K562 (cell line): Measurements from ENCODE around the gene PEX5L. TPM values are rescaled to one million over a fixed set of nuclear protein-coding genes. Genes with fewer than 3 reads are reported as not detected.

Experiments
- CCAR2 ChIP-seq: fragments of 200-400 bp; formaldehyde crosslinking; IDR thresholded peaks from 2 replicates; pipeline ENCODE4 v1.6.1; 2017; ENCODE audit warnings: mild to moderate bottlenecking, low read depth, low read length
- MEF2D ChIP-seq: conservative IDR thresholded peaks from 2 replicates; pipeline ENCODE4 v1.6.1; 2016; ENCODE audit warnings: low read depth, missing genetic modification characterization, missing compliant biosample characterization
- RBM17 ChIP-seq: fragments of 200-400 bp; formaldehyde crosslinking; IDR thresholded peaks from 2 replicates; pipeline ENCODE4 v1.6.1; 2017; ENCODE audit warnings: low read depth, mild to moderate bottlenecking, low read length, borderline replicate concordance
- YY1 ChIP-seq, 3 experiments: IDR thresholded peaks; 2 replicates each; pipeline ENCODE4 v1.6.1; 2011; ENCODE audit warnings: low read length in 2 of 3, mild to moderate bottlenecking in 2 of 3, moderate library complexity in 2 of 3, borderline replicate concordance in 1 of 3, control low read depth in 1 of 3, low read depth in 1 of 3; ENCODE audit not compliant: insufficient read depth in 3 of 3, insufficient replicate concordance in 2 of 3, control insufficient read depth in 1 of 3, insufficient read length in 1 of 3; ENCODE audit errors: extremely low read depth in 1 of 3
- ZNF263 ChIP-seq: sonication (generic); formaldehyde crosslinking; IDR thresholded peaks from 2 replicates; pipeline ENCODE4 v1.8.0; 2022; ENCODE audit warnings: mild to moderate bottlenecking, missing genetic modification reagents, borderline replicate concordance
- polyA plus RNA-seq, 8 experiments: library from polyadenylated mRNA; depleted of rRNA in 4 of 8; stranded (reverse) in 5 of 8; unstranded in 3 of 8; fragments of >200 nt; fragmentation: Nextera tagmentation in 2 of 8; fragmentation: Illumina TruSeq in 1 of 8; extraction: Ambion mirVana in 2 of 8; extraction: Trizol in 1 of 8; gene quantifications; 2 replicates each; pipeline versions ENCODE4 v1.2.1 to v1.2.3, GENCODE V29; 2011 to 2014; ENCODE audit warnings: inconsistent platforms in 1 of 8, missing spikeins in 1 of 8
- total RNA-seq, 7 experiments: library from RNA; depleted of rRNA in 6 of 7; stranded (reverse); fragments of >200 nt in 6 of 7; fragmentation: Illumina TruSeq in 2 of 7; extraction: Trizol in 2 of 7; gene quantifications; 2 replicates each; pipeline versions ENCODE4 v1.2.1 to v1.2.3, GENCODE V29; 2011 to 2021; ENCODE audit warnings: low replicate concordance in 1 of 7
- TF ChIP-seq, protein P1 (sequence below): sonication (generic); formaldehyde crosslinking; IDR thresholded peaks from 2 replicates; pipeline ENCODE4 v1.8.0; 2022; ENCODE audit warnings: mild to moderate bottlenecking, missing genetic modification reagents
- TF ChIP-seq, protein P2 (sequence below): sonication (generic); formaldehyde crosslinking; IDR thresholded peaks from 2 replicates; pipeline ENCODE4 v1.8.1; 2022; ENCODE audit warnings: missing genetic modification reagents
- TF ChIP-seq, protein P3 (sequence below): fragments of 450-650 bp; IDR thresholded peaks from 2 replicates; pipeline ENCODE4 v1.6.1; 2017; ENCODE audit warnings: antibody characterized with exemption, mild to moderate bottlenecking

Gene PEX5L
- total and polyA plus RNA-seq, 9 of the 15 experiments (the other 6 are each of a cell fraction or from before 2014, with no cell fraction given), result not detected

DNA sequence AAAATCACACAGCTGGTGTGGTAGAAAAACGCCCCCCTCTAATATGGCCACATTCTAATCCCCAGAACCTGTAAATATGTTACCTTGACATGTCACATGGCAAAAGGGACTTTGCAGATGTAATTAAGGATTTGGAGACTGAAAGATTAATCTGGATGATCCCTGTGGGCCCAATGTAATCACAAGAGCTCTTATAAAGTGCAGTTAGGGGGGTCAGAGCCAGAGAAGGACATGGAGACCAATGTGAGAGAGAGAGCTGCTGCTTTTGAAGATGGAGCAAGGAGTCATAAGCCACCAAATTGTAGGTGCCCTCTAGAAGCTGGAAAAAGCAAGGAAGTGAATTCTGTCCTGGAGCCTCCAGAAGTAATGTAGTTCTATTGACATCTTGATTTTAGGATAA, 152.6 kb downstream of the PEX5L start (continued):
- TF ChIP-seq, protein P1, sequence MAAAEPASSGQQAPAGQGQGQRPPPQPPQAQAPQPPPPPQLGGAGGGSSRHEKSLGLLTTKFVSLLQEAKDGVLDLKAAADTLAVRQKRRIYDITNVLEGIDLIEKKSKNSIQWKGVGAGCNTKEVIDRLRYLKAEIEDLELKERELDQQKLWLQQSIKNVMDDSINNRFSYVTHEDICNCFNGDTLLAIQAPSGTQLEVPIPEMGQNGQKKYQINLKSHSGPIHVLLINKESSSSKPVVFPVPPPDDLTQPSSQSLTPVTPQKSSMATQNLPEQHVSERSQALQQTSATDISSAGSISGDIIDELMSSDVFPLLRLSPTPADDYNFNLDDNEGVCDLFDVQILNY, result no peak
- TF ChIP-seq YY1 (IDR thresholded peaks at IDR 0.05; ENCODE audit: borderline replicate concordance in 1 of 3, control insufficient read depth in 1 of 3, extremely low read depth in 1 of 3, insufficient read depth in 3 of 3, insufficient read length in 1 of 3, insufficient replicate concordance in 2 of 3, low read depth in 1 of 3, low read length in 2 of 3) (no peak), CCAR2 (no peak), MEF2D (tag) (no peak), ZNF263 (CRISPR knock-in tag) (no peak), RBM17 (no peak)
- TF ChIP-seq, protein P2, sequence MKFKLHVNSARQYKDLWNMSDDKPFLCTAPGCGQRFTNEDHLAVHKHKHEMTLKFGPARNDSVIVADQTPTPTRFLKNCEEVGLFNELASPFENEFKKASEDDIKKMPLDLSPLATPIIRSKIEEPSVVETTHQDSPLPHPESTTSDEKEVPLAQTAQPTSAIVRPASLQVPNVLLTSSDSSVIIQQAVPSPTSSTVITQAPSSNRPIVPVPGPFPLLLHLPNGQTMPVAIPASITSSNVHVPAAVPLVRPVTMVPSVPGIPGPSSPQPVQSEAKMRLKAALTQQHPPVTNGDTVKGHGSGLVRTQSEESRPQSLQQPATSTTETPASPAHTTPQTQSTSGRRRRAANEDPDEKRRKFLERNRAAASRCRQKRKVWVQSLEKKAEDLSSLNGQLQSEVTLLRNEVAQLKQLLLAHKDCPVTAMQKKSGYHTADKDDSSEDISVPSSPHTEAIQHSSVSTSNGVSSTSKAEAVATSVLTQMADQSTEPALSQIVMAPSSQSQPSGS (CRISPR knock-in tag), result no peak
- TF ChIP-seq, protein P3, sequence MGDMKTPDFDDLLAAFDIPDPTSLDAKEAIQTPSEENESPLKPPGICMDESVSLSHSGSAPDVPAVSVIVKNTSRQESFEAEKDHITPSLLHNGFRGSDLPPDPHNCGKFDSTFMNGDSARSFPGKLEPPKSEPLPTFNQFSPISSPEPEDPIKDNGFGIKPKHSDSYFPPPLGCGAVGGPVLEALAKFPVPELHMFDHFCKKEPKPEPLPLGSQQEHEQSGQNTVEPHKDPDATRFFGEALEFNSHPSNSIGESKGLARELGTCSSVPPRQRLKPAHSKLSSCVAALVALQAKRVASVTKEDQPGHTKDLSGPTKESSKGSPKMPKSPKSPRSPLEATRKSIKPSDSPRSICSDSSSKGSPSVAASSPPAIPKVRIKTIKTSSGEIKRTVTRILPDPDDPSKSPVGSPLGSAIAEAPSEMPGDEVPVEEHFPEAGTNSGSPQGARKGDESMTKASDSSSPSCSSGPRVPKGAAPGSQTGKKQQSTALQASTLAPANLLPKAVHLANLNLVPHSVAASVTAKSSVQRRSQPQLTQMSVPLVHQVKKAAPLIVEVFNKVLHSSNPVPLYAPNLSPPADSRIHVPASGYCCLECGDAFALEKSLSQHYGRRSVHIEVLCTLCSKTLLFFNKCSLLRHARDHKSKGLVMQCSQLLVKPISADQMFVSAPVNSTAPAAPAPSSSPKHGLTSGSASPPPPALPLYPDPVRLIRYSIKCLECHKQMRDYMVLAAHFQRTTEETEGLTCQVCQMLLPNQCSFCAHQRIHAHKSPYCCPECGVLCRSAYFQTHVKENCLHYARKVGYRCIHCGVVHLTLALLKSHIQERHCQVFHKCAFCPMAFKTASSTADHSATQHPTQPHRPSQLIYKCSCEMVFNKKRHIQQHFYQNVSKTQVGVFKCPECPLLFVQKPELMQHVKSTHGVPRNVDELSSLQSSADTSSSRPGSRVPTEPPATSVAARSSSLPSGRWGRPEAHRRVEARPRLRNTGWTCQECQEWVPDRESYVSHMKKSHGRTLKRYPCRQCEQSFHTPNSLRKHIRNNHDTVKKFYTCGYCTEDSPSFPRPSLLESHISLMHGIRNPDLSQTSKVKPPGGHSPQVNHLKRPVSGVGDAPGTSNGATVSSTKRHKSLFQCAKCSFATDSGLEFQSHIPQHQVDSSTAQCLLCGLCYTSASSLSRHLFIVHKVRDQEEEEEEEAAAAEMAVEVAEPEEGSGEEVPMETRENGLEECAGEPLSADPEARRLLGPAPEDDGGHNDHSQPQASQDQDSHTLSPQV, result no peak
